ENCODE measurements around the gene TSSK6. TPM values are rescaled to one million over a fixed set of nuclear protein-coding genes. Genes with fewer than 3 reads are reported as not detected.
A peak's percentile ranks its signal among the peaks of the same experiment; 100 is the strongest.

Gene TSSK6
- total RNA-seq, 1 experiment from 2014 or later: 5.0 TPM

DNA sequence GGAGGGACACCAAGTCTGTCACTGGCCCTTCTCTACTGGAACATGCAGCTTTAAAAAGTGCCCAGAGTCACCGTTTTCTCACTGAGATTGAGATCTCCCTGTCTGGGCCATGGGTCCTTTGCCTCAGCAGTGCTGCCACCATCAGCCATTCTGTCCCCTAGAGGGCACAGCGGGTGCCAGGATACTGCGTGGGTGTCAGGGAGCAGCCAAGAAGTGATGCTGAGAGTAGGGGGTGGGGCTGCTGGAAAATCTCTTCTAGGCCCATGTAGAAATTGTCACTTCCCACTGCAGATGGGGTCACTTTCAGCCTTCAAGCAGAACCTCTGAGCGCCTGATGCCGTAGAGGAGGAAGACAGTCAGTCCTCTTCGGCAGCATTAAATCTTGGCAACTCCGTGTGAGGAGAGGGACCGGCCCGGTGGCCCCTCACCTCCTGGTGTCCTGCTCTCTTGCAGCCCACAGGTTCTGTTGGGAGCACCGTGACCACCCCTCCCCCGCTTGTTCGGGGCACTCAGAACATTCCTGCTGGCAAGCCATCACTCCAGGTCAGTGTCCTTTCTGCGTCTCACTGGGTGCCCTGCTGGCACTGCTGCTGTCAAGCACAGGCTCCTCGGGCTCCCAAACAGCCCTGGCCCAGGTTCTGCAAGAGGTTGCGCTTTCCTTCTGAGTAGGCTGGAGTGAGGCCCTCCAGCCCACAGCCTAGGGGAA lies 21.4 kb downstream of the TSSK6 start:
- Histone ChIP-seq H3K9me2 (replicated peaks; ENCODE audit: insufficient read depth, low read length) (no peaks in the 10 kb centered on the region), H3K36me3 (ENCODE audit: insufficient read depth, low read length) (peaks cover 13% of the 10 kb centered on the region; the same call in 1 of the 2 replicates), H3K27ac (ENCODE audit: low read length) (no peak overlapping the region), H3K79me2 (ENCODE audit: low read length) (peaks cover 52% of the 10 kb centered on the region), H3K4me3 (ENCODE audit: low read length) (no peak overlapping the region), H4K20me1 (ENCODE audit: insufficient read depth, low read depth, low read length) (0 out of 2 replicates have a peak, but pooled peaks cover 5% of the 10 kb centered on the region), H3K4me2 (ENCODE audit: low read depth, low read length, poor library complexity, severe bottlenecking) (no peak overlapping the region), H3K9ac (ENCODE audit: low read length) (no peak overlapping the region), H3K9me3 (ENCODE audit: low read length) (no peaks in the 10 kb centered on the region), H2AFZ (ENCODE audit: low read length) (no peak overlapping the region), H3K4me1 (ENCODE audit: low read length) (peaks cover 13% of the 10 kb centered on the region), H3K27me3 (ENCODE audit: low read length) (no peaks in the 10 kb centered on the region)
- DNase-seq: no peak

DNA sequence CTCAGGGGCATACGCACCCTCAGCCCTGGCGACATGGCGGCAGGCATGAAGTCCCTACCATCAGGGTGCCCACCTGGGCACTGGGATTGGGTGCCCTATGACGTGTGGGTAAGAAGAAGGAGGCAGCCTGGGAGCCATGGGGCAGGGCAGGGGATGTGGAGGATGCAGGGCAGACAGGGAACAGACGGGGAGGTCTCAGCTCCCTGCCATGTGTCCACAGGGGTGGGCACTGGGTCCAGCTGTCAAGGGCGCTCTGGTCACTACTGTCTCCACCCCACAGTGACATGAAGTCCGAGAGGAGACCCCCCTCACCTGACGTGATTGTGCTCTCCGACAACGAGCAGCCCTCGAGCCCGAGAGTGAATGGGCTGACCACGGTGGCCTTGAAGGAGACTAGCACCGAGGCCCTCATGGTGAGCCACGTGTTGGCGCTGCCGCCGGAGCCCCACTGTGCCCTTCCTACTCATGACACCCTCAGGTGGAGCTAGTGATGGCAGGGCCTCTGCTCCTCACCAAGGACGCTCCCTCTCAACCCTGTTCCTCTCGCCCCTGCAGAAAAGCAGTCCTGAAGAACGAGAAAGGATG lies 23.2 kb downstream of the TSSK6 start:
- H3K4me3 ChIP-seq (ENCODE audit: low read length): no peak overlapping the region
- H3K36me3 ChIP-seq (ENCODE audit: insufficient read depth, low read length): peaks cover 13% of the 10 kb centered on the region; the same call in 1 of the 2 replicates
- H3K9ac ChIP-seq (ENCODE audit: low read length): no peak overlapping the region
- H3K27ac ChIP-seq (ENCODE audit: low read length): no peak overlapping the region
- H3K79me2 ChIP-seq (ENCODE audit: low read length): peaks cover 64% of the 10 kb centered on the region
- no peaks in the 10 kb centered on the region for H3K27me3 ChIP-seq (ENCODE audit: low read length)
- DNase-seq: no peak
- H3K9me3 ChIP-seq (ENCODE audit: low read length): no peaks in the 10 kb centered on the region
- H3K4me2 ChIP-seq (ENCODE audit: low read depth, low read length, poor library complexity, severe bottlenecking): no peak overlapping the region
- H4K20me1 ChIP-seq (ENCODE audit: insufficient read depth, low read depth, low read length): 0 out of 2 replicates have a peak, but pooled peaks cover 5% of the 10 kb centered on the region
- H2AFZ ChIP-seq (ENCODE audit: low read length): no peak overlapping the region
- H3K9me2 ChIP-seq (replicated peaks; ENCODE audit: insufficient read depth, low read length): no peaks in the 10 kb centered on the region
- peaks cover 32% of the 10 kb centered on the region for H3K4me1 ChIP-seq (ENCODE audit: low read length)

- DNase-seq: no peak
- Histone ChIP-seq H3K4me3 (ENCODE audit: low read length) (no peak overlapping the region), H3K4me2 (ENCODE audit: low read depth, low read length, poor library complexity, severe bottlenecking) (no peak overlapping the region), H3K9me3 (ENCODE audit: low read length) (no peaks in the 10 kb centered on the region), H3K9ac (ENCODE audit: low read length) (no peak overlapping the region), H3K9me2 (replicated peaks; ENCODE audit: insufficient read depth, low read length) (no peaks in the 10 kb centered on the region), H3K79me2 (ENCODE audit: low read length) (peaks cover 71% of the 10 kb centered on the region), H3K27ac (ENCODE audit: low read length) (no peak overlapping the region), H2AFZ (ENCODE audit: low read length) (no peak overlapping the region), H3K4me1 (ENCODE audit: low read length) (peaks cover 39% of the 10 kb centered on the region), H3K27me3 (ENCODE audit: low read length) (no peaks in the 10 kb centered on the region), H4K20me1 (ENCODE audit: insufficient read depth, low read depth, low read length) (0 out of 2 replicates have a peak, but pooled peaks cover 5% of the 10 kb centered on the region), H3K36me3 (ENCODE audit: insufficient read depth, low read length) (peaks cover 13% of the 10 kb centered on the region; the same call in 1 of the 2 replicates)
Measured at GRCh38 chr19:19491321-19492025, 23.9 kb downstream of the TSSK6 start.

DNA sequence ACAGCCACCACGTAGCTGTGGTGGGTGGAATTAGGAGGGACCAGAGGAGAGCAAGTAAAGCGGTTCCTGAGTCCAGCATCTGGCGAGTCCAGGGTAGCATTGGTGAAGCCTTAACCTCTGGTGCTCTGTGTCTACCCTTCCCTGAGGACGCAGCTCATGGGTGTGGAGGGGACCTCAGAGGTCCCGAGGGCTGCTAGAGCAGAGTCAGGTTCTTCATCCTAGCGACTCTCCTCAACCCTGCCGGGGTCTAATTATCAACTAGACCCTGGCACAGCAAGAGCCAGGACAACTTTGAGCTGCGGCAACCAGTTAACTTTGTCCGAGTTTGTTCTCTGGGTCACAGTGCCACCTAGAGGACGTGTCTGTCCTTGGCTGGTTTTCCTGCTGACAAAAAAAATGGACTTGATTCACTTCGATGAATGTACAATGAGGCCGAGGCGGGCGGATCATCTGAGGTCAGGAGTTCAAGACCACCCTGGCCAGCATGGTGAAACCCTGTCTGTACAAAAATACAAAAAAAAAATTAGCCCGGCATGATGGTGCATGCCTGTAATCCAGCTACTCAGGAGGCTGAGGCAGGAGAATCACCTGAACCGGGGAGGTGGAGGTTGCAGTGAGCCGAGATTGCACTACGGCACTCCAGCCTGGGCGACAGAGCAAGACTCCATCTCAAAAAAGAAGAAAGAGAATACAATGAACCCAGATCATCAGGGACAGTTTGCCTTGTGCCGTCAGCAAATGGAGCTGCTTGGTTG lies 25.0 kb downstream of the TSSK6 start:
- peaks cover 49% of the 10 kb centered on the region for H3K4me1 ChIP-seq (ENCODE audit: low read length)
- peaks cover 13% of the 10 kb centered on the region; the same call in 1 of the 2 replicates for H3K36me3 ChIP-seq (ENCODE audit: insufficient read depth, low read length)
- H3K9ac ChIP-seq (ENCODE audit: low read length): peak overlapping the region; percentile 50; the same call in 1 of the 2 replicates
- no peaks in the 10 kb centered on the region for H3K27me3 ChIP-seq (ENCODE audit: low read length)
- no peak overlapping the region for H3K4me3 ChIP-seq (ENCODE audit: low read length)
- H3K9me2 ChIP-seq (replicated peaks; ENCODE audit: insufficient read depth, low read length): no peaks in the 10 kb centered on the region
- H2AFZ ChIP-seq (ENCODE audit: low read length): no peak overlapping the region
- H3K4me2 ChIP-seq (ENCODE audit: low read depth, low read length, poor library complexity, severe bottlenecking): peak overlapping the region; percentile 58
- H4K20me1 ChIP-seq (ENCODE audit: insufficient read depth, low read depth, low read length): peaks cover 5% of the 10 kb centered on the region; the same call in 1 of the 2 replicates
- DNase-seq: peak; percentile 91
- H3K79me2 ChIP-seq (ENCODE audit: low read length): peaks cover 76% of the 10 kb centered on the region
- peak overlapping the region; percentile 74 for H3K27ac ChIP-seq (ENCODE audit: low read length)
- H3K9me3 ChIP-seq (ENCODE audit: low read length): no peaks in the 10 kb centered on the region

DNA sequence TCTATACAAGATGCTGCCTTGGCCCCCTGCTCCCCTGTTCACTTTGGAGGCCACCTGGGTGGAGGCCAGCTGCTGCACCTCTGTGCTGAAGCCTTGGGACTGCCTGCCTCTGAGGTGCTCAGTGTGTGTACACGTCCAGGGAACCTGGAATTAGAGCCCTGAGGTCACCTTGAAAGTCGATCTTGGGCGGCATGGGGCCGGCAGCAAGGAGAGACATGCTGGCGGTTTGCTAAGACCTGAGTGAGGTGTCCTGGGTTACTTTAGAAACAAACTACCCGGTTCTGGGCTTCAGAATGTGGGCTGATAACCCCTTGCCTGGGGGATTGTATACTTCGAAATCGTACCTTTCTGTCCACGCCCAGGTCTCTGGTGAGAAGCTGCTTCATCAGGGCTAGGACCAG lies 25.5 kb downstream of the TSSK6 start:
- Histone ChIP-seq H3K79me2 (ENCODE audit: low read length) (peaks cover 82% of the 10 kb centered on the region), H3K9me2 (replicated peaks; ENCODE audit: insufficient read depth, low read length) (no peaks in the 10 kb centered on the region), H4K20me1 (ENCODE audit: insufficient read depth, low read depth, low read length) (peaks cover 5% of the 10 kb centered on the region; the same call in 1 of the 2 replicates), H3K4me3 (ENCODE audit: low read length) (no peak overlapping the region), H3K4me1 (ENCODE audit: low read length) (peaks cover 55% of the 10 kb centered on the region), H3K9ac (ENCODE audit: low read length) (peak overlapping the region; percentile 50), H2AFZ (ENCODE audit: low read length) (no peak overlapping the region), H3K36me3 (ENCODE audit: insufficient read depth, low read length) (peaks cover 13% of the 10 kb centered on the region; the same call in 1 of the 2 replicates), H3K27me3 (ENCODE audit: low read length) (no peaks in the 10 kb centered on the region), H3K4me2 (ENCODE audit: low read depth, low read length, poor library complexity, severe bottlenecking) (peak overlapping the region; percentile 58), H3K27ac (ENCODE audit: low read length) (peak overlapping the region; percentile 74), H3K9me3 (ENCODE audit: low read length) (no peaks in the 10 kb centered on the region)
- no peak for DNase-seq

GRCh38 chr19:19488875-19489690 lies 26.3 kb downstream of the TSSK6 start:
- H2AFZ ChIP-seq (ENCODE audit: low read length): no peak overlapping the region

More at GRCh38 chr19:19488875-19489690, 26.3 kb downstream of the TSSK6 start:
- Histone ChIP-seq H3K9me2 (replicated peaks; ENCODE audit: insufficient read depth, low read length) (no peaks in the 10 kb centered on the region), H3K27ac (ENCODE audit: low read length) (peak overlapping the region; percentile 74), H3K9me3 (ENCODE audit: low read length) (no peaks in the 10 kb centered on the region), H3K27me3 (ENCODE audit: low read length) (no peaks in the 10 kb centered on the region), H4K20me1 (ENCODE audit: insufficient read depth, low read depth, low read length) (peaks cover 5% of the 10 kb centered on the region; the same call in 1 of the 2 replicates), H3K36me3 (ENCODE audit: insufficient read depth, low read length) (peaks cover 13% of the 10 kb centered on the region; the same call in 1 of the 2 replicates), H3K79me2 (ENCODE audit: low read length) (peaks cover 82% of the 10 kb centered on the region), H3K4me2 (ENCODE audit: low read depth, low read length, poor library complexity, severe bottlenecking) (peak overlapping the region; percentile 58), H3K4me3 (ENCODE audit: low read length) (no peak overlapping the region), H3K4me1 (ENCODE audit: low read length) (peaks cover 62% of the 10 kb centered on the region), H3K9ac (ENCODE audit: low read length) (peak overlapping the region; percentile 50)
- DNase-seq: peak; percentile 92

Data from Karpas-422 (cell line).